GM13977 (cell line): ENCODE data around the gene NOD1.
"Not testable (repeated sequence)": the region's sequence is repeated elsewhere in the genome, so short reads cannot be mapped to it uniquely, and the experiment has no call there.

Source experiments
- DNase-seq: peaks from one replicate; pipeline ENCODE4 v3.0.0; 2012; ENCODE audit warnings: low spot score
- in situ Hi-C: fragments of 300-500 bp; cut with MboI; formaldehyde crosslinking; loops from one replicate; pipeline ENCODE4 v1.12.0; 2022; ENCODE audit warnings: low sequenced_read_pairs, low pct_unique_long_range_greater_than_20kb, mixed read lengths, inconsistent platforms; ENCODE audit not compliant: unreplicated experiment
- TF ChIP-seq, protein P1 (sequence below): IDR thresholded peaks from 2 replicates; pipeline ENCODE4 v1.5.1; 2012; ENCODE audit warnings: mild to moderate bottlenecking, control low read depth; ENCODE audit not compliant: insufficient read depth; ENCODE audit errors: extremely low read depth, missing control alignments

Gene NOD1, protein sequence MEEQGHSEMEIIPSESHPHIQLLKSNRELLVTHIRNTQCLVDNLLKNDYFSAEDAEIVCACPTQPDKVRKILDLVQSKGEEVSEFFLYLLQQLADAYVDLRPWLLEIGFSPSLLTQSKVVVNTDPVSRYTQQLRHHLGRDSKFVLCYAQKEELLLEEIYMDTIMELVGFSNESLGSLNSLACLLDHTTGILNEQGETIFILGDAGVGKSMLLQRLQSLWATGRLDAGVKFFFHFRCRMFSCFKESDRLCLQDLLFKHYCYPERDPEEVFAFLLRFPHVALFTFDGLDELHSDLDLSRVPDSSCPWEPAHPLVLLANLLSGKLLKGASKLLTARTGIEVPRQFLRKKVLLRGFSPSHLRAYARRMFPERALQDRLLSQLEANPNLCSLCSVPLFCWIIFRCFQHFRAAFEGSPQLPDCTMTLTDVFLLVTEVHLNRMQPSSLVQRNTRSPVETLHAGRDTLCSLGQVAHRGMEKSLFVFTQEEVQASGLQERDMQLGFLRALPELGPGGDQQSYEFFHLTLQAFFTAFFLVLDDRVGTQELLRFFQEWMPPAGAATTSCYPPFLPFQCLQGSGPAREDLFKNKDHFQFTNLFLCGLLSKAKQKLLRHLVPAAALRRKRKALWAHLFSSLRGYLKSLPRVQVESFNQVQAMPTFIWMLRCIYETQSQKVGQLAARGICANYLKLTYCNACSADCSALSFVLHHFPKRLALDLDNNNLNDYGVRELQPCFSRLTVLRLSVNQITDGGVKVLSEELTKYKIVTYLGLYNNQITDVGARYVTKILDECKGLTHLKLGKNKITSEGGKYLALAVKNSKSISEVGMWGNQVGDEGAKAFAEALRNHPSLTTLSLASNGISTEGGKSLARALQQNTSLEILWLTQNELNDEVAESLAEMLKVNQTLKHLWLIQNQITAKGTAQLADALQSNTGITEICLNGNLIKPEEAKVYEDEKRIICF

DNA sequence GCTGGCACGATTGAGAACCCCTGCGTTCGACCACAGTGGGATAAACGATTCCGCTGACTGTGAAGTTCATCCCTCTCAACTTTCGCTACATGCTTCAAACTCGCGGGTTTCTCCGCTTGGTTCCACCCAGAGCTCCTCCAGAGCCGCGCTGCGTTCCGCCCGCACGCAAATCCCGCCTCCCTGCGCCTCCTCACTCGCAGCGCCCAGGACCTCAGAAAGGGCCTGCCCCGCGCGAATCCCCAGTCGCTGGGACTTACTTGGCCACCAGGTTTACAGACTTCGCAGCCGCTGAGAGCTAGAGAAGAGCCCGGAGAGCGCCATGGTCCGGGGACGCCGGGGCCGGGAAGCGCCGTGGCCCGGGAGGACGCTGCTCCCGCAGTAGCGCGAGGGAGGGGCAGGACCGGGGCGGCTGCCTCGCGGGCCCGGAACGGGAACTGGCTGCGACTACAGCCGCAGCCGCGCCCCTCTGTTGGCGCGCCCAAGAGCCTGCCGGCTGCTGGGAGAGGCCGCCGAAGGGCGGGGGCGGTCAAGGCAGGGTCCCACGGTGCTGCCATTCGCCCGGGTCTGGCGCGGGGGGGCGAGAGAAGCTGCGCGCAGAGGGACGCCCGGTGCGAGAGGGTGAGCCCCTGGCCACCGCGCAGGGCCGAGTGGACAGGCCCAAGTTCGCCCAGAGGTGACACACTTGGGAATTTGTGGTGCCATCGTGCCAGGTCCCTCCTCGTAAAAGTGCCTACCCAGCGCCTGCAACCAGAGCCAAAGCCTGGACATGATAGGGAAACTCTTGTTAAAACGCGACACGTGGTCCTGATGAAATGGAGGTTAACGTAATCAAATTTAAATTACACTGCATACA, at the start of gene NOD1:
NOD1 (minus strand) TSS at position 436 of the 853 bp plus-strand sequence. CDS start 21,863 bp downstream, outside the sequence.
- peak; percentile 87 for DNase-seq

DNA sequence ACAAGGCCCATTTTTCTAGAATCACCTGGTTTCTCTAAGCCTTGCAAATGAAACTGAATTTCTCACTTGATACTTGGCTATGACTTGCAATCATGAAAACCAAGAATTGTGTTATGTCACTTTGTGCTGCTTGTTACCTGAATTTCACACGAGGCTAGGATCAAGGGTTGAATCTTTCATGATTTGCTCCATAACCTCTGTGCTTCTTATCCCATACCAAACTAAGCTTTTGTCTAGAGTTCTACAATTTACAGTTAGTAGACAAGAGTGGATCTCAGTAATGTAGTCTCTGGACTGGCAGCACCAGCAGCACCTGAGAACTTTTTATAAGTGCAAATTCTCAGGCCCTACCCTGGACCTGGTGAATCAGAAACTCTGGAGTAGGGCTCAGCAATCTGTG, 48.7 kb upstream of the NOD1 start:
- in situ Hi-C loops, DNase-seq: not testable (repeated sequence)

More for the DNA sequence above, at the start of gene NOD1:
- TF ChIP-seq, protein P1, sequence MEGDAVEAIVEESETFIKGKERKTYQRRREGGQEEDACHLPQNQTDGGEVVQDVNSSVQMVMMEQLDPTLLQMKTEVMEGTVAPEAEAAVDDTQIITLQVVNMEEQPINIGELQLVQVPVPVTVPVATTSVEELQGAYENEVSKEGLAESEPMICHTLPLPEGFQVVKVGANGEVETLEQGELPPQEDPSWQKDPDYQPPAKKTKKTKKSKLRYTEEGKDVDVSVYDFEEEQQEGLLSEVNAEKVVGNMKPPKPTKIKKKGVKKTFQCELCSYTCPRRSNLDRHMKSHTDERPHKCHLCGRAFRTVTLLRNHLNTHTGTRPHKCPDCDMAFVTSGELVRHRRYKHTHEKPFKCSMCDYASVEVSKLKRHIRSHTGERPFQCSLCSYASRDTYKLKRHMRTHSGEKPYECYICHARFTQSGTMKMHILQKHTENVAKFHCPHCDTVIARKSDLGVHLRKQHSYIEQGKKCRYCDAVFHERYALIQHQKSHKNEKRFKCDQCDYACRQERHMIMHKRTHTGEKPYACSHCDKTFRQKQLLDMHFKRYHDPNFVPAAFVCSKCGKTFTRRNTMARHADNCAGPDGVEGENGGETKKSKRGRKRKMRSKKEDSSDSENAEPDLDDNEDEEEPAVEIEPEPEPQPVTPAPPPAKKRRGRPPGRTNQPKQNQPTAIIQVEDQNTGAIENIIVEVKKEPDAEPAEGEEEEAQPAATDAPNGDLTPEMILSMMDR: no peak
- in situ Hi-C loops: no loop called here

DNA sequence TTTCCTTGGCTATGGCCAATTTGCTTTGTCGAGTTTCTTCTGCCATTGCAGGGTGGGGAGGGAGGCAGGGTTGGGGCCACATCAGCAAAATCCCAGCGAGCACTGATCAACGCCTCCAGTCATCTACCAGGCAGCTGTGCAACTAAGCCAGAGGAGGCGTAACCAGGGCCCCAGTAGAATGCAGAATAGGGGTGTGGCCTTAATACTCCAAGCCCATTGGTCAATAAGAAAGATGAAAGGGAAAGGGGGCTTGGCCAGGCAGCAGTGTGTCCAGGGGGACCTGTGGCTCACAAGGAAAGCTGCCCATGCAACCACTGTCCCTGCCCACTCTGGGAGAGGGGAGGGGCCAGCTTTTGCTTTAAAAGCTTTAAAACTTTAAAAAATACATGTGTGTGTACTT, 47.6 kb upstream of the NOD1 start:
- no peak for DNase-seq
- in situ Hi-C loops: no loop called here
- TF ChIP-seq, protein P1: no peak

DNA sequence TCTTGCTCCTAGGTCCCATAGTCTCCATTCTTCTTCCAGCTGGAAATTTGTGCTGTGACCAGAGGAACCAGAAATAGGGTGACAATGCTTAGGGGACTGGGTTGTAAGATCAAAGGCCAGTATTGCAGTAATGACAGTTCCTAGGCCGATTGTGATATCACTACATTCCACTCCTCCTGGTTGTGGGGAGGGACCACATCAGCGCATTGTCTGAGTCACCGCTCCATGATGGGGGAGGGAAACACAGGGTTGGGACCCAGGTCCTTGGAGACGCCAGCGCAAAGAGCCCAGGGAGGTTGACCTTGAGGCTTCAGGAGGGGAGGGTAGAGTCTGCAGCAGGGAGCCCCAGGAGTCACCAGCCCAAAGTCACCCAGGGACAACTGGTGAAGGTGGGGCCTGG, 46.8 kb upstream of the NOD1 start:
- DNase-seq: no peak
- TF ChIP-seq, protein P1: no peak
- in situ Hi-C loops: no loop called here

DNA sequence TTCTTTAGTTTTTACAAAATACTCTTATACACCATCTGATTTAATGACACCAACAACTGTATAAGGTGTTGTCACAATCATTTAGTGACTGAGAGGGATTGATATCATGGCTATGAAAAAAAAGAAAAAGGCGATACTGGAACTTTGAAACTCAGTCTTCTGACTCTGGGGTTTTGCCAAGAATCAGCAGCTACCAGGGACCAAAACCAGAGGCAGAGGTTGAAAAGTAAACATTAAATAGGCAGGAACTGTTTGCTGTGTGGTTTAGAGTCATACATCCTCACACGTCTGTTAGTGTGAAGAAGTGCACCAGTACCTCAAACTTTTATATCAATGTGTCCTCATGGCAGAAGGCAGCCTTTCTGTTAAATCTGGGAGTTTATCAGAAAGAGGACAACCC, 46.0 kb upstream of the NOD1 start:
- TF ChIP-seq, protein P1: no peak
- in situ Hi-C loops: no loop called here

DNA sequence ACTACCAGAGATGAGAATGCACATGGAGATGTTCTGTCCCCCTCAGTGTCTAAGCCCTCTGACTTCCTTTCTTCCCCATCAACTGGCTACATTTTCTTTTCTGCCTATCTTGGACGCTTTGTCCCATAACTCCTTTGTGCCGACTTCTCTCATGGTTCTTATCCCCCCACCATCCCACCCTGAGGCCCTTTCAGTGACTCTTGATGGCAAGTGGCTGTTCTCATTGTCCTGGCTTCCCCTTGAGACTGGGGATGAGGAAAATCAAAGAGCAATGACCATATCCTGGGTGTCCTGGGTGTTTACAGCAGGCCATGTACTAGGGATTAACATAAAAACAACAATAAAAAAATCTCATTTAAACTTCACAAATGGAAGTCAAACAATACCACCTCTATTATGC, 44.9 kb upstream of the NOD1 start:
- no peak for DNase-seq
- TF ChIP-seq, protein P1: no peak
- in situ Hi-C loops: no loop called here

More for the DNA sequence above, 46.0 kb upstream of the NOD1 start:
- DNase-seq: no peak
